GM18519 (cell line): ENCODE data around the gene GMPPA.
A peak's percentile ranks its signal among the peaks of the same experiment; 100 is the strongest.

Experiments
- ATAC-seq: cut with Tn5 transposase; IDR thresholded peaks from one replicate; pipeline ENCODE4 v1.9.1; 2021; ENCODE audit warnings: mild to moderate bottlenecking, moderate library complexity; ENCODE audit not compliant: unreplicated experiment, low FRiP score

Gene GMPPA

DNA sequence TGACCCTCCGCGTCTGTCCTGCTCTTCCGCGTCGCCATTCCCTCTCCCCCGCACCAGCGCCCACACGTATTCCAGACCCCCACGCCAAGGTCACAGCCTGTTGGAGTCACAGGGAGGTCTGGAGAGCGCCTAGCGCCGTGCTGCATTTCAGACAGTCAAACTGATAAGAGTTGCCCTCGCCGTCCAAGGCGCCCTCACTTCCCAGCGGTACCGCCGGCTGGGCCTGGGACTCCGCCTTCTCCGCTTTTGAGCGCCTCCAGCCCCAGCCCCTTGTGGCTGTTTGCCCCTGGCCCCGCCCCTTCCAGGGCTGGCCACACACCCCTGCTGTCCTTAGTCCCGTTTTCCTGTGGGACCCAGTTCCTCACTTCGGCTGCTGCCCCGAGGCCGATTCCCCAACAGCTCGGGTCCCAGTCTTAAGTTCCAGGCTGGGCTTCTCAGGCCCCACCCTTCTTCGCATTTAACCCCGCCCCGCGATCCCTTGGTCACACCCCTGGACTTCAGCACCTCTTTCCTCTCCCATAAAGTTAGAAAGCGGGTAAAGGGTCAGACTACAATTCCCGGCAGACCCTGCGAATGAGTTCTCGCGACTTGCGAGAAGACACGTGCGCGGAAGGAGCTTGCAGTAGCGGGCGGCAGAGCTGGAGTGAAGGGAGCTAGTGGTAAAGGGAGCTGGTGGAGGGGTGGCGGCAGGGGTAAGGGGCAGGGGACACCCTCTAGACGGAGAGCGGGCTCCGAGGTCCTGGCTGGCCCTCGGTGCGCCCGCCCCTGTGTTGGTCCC lies at the start of gene GMPPA:
TSS of gene GMPPA (plus strand) at position 612 of the 778 bp plus-strand sequence. CDS start 1,085 bp downstream, outside the sequence.
- peak; percentile 94 for ATAC-seq

DNA sequence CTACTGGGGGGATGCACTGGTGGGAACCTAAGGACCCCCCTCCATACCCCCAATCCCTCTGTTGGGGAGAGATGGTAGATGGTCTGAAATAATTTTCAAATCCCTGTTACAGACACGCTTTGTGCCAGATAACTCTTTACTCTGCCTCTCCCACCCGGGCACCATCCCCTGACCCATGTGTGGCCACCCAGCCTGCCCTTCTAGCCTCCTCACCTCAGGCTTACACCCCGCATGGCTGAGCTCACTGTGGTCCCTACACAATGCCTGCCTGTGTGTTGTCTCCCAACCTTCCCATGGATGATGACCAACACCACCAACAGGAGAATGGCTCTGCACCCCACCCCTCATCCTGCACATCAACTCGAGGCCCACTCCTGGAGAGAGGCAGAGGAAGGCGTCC lies 49.1 kb upstream of the GMPPA start:
- no peak for ATAC-seq

DNA sequence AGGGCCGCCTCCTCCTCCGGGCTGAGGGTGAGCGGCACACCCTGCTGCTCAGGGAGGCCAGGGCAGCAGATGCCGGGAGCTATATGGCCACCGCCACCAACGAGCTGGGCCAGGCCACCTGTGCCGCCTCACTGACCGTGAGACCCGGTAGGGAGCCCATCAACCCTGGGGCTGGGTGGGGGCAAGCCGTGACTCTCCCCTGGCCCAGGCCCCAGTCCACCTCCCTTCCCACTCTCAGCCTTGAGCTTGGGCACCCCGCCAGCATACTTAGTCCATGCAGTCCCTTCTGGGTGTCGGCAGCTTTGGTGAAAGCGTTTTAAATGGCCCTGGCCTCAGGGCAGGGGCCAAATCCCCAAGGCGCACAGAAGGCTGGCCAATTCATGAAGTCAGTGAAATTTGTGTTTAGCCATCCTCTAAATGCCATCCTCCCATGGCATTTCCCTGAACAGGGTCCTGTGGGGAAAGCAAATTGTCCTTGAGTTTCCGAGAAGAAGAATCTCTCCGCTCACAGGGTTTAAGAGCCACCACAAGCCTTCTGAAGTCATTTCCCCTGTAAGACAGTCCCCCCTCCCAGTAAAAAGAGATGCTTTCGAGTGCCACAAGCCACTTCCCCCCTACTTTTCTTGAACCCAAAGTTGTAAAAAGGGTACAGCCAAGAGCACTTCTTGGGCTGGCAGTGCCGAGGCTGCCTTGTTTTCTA lies 46.9 kb upstream of the GMPPA start:
- no peak for ATAC-seq

DNA sequence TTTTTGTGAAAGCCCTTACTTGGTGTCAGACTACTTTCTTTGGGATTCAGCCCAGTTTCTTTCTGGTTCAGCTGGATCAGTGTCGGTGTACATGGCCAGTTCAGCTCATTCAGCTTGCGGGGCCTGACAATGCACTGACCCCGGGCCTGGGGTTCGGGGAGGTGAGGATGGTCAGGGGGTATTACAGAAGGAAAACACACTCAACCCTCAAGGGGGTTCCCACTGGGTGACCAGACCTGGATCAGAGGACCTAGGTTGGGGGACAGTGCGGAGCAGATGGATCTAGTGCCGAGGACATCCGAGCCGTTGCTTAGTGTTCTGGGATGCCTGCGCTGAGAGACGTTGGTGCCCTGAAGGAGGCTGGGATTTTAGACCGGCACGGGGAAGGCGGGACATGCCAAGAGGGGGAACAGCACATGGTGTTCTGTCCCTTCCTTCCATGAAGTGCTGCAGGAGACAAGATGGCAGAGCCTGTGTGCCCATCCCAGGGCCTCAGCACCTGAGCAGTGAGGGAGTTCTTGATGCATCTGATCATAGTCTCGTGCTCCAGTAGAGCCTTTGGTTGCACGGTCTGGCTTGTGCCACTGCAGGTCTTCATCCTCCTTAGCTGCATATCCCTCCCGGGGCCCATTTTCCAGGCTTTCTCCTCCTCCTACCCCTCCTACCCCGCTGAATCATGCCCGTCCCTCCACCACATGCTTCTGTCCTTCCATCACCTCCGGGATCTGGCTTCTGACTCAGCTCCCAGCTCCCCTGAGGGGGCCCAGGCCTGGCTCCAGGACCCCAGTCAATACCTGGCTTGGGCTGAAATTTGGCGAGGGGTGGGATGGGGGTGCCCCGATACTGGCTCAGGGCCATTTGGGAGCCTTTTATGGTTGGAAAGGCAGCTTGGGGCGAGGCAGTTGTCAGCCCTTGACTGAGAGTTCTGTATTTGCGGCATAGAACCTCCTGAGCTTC lies 46.1 kb upstream of the GMPPA start:
- ATAC-seq, result no peak

DNA sequence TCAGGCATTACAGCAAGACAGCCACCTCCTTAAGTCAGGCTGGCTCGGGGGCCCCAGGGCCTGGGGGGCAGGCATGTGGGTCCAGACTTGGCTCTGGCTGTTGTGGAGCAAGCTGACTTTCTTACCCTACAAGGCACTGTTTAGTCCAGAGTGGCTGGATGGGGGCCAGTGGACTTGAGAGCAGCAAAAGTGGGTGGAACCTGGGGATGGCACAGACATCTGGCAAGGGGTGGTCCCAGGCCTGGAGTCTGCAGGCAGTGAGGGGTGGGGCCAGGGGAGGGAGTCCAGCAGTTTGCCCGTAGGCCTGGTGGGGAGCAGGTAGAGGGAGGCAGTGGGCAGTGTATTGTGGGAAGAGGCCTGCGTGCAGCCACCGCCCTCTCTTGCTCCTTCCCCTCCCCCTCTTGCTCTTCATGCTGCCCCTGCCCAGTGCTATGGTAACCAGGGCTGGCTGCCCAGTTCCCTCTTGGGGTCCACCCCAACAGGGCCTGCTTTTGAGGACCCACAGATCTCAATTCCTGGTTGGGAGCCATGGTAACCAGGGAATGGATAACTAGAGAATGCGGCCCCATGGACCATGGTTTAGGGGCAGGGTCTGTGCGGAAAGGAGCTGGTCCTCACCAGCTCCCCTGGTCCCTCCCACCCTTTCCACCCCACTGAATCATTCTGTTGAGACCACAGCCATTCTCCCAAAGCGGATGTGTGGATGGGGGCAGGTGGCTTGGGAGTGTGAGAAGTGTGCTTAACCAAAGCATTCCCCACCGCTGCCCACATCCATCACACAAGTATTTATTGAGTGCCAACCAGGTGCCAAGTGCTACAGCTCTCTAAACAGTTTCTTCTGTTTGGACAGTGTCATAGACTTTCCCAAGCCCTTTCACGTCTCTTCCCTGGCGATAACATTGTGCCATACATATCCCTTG lies 44.8 kb upstream of the GMPPA start:
- ATAC-seq, result no peak

DNA sequence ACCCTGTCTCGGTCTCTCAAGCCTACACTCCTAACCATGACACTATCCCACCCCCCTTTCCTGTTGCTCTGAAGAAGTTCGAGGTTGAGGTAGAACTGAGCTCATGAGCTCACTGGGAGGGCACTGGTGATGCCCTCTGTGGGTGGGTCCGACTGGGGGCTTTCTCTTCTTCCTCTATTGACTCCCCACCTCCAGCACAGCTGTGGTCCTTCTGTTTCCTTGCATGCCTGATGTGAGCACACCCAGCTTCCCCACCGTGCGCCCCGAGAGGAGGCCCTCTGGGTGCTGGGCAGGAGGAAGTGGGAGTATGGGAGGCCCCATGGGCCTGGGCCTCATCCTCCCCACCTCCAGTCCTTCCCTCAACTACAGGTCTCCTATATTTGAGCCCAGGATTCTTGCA lies 43.1 kb upstream of the GMPPA start:
- no peak for ATAC-seq

DNA sequence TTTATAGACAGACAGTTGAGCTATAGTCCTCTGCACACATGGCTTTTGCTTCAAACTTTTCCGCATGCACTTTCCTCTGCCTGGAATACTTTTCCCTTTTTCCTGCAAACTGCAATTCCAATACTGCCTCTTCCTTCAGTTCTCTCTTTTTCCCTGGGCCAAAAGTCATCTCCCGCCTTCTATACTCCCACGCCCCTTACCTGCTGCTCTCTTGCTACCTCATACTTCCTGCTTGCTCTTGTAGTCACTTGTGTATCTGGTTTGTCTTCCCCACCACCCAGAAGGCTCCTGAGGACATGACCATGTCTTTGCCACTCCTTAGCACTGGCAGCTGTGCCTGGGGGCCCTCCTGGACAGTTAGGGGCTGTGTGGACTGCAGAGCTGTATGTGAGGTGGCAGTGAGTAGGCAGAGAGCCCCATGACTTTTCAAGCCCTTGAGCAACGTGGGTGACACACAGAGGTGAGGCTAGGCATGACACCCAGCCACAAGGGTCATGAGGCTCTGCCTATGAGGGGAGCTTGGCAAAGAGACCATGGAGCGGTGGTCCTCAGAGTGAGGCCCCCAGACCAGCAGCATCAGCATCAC lies 40.8 kb upstream of the GMPPA start:
- peak; percentile 44 for ATAC-seq

DNA sequence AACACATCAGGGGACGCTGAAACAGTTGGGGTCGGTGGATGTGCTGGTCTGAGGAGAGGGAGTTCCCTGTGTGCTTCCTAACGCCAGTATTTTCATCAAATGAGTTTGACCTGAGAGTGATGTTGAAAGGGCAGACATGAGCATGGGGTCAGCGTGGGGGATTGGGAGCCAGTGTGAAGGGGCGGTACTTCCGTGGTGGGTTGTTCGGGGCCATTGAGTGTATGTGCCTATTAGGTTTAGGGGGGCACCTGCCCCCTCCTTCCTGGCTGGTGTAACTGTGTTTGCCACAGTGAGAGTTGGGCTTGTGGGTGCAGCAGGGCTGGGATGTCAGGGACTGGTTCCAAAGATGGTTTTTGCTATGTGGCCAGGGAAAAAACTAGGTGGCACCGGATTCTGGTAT lies 39.7 kb upstream of the GMPPA start:
- ATAC-seq, result no peak

DNA sequence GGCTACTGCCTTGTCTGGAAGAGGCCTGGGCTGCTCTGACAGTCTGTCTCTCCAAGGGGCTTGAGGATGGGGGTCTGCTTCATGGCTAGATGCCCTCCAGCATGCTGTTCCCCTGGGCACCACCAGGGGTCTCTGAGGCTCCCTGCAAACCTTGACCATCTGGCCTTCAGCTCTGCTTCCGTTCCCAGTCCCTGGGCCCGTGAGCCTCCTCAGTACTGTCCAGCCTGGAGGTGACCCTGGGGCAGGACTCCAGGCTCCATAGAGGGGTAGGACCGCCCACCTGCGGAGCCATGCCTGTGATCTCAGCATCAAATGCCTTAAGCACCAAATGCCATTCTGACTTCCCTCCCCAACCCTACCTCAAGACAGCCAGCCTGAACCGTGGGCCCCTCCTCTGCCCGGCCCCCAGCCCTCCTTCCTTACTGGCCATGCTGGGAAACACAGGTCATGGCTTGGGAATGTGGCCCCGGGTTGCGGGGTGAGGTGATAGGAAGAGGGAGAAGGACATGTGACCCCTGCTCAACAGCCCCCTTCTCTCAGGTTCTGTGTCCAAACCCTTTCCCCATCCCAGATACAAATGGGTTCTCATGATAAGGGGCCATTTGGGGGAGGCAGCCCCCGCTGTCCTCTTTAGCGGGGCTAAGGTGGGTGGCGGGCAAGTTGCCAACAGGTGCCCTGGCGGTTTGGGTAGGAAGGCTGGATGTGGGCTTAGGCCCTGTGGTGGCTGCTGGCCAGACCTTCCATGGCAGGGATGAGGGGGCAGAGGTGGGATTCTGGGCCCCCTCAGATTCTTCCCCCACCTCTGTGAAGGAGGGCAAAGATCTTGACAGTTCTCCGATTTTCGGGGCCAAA lies 39.0 kb upstream of the GMPPA start:
- ATAC-seq, result no peak

DNA sequence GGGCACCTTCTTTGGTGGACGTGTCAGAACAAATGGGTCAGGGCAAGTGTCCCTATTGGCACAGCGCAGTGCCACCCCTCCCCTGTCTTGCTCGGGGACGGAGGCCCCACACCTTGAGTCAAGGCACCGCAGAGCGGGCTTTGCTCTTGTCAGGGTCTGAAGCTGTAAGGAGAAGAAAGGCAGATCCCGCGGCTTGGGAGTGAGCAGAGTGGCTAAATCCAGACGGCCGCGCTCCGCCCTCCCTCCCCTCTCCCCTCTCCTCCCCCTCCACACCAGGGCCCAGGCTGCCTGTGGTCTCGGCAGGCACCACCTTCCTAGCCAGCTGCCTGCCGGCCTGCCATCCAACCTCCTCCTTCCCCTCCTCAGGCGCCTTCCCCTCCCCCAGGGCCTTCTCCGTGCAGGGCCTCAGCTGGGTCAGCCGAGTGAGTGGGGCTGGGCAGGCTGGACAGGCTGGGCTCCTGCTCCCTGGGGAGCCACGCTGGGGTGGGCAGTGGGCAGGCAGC lies 38.2 kb upstream of the GMPPA start:
- ATAC-seq, result no peak

DNA sequence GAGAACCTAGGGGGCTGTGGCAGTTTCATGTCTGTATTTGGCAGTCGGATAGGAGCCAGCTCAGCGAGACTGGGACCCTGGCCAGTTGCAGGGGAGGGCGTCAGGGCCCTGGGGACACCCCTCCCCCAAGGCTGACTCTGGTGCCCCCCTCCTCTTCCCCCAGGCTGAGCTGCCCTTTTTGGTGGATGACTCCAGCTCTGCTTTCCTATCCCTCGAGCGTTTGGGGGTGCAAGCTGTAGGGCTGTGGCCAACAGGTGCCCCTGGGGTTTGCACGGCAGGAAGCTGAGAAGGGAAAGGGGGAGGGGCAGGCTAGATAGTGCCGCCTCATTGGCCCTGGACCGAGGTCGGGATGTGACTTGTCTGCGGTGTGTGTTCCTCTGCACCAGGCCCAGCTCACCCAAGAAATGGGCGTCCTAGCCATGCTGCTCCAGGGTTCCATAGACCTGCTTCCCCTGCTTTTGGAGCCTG lies 37.6 kb upstream of the GMPPA start:
- no peak for ATAC-seq

DNA sequence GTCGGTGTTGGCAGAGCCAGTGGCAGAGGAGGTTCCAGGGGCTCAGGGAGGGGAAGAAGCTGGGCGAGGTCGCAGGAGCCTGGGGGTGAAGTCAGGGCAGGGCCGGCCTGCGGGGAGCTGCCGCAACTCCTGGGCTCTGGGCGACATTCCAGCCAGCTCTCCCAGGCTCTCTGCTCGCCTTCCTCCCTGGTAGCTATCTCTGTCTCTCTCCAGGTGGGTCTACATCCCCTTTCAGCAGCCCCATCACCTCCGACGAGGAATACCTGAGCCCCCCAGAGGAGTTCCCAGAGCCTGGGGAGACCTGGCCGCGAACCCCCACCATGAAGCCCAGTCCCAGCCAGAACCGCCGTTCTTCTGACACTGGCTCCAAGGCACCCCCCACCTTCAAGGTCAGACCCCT lies 37.0 kb upstream of the GMPPA start:
- no peak for ATAC-seq

DNA sequence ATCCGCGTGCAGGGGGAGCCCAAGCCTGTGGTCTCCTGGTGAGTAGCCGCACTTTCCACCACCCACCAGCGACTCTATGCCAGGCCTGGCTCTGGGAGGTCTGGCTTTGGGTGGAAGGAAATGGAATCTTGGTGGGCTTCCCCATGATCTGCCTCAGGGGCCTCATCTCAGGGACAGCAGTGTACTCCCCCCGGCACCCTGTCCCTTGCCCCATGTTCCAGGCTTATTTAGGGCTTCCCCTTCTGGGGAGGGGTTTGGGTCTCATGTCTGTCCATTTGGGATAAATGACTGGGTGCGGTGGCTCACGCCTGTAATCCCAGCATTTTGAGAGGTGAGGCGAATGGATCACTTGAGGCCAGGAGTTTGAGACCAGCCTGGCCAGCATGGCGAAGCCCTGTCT lies 36.3 kb upstream of the GMPPA start:
- ATAC-seq, result no peak

DNA sequence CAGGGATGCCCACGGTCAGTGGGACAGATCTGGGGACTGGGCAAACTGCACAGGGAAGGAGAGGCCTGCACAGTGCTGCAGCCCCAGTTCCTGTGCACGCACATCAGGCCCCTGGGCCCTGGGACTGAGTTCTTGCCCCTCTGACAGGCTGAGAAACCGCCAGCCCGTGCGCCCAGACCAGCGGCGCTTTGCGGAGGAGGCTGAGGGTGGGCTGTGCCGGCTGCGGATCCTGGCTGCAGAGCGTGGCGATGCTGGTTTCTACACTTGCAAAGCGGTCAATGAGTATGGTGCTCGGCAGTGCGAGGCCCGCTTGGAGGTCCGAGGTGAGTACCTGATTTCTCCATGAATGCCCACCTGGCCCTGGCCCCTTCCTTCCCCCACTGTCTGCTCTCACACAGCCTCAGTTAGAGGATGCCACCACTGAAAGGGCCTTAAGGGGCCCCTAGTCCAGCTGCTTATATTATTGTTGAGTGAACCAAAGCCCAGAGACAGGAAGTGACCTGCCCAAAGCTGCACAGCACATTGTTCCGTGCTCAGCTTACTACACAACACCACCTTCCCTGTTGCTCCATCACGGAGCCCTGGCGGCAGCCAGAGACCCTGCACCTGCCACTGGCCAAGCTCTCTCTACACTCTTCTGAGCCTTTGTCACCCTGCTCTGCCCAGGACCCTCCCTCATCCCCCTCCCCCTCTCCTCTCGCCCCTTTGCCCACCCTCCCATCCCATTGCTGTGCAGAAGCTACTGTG lies 34.2 kb upstream of the GMPPA start:
- no peak for ATAC-seq

DNA sequence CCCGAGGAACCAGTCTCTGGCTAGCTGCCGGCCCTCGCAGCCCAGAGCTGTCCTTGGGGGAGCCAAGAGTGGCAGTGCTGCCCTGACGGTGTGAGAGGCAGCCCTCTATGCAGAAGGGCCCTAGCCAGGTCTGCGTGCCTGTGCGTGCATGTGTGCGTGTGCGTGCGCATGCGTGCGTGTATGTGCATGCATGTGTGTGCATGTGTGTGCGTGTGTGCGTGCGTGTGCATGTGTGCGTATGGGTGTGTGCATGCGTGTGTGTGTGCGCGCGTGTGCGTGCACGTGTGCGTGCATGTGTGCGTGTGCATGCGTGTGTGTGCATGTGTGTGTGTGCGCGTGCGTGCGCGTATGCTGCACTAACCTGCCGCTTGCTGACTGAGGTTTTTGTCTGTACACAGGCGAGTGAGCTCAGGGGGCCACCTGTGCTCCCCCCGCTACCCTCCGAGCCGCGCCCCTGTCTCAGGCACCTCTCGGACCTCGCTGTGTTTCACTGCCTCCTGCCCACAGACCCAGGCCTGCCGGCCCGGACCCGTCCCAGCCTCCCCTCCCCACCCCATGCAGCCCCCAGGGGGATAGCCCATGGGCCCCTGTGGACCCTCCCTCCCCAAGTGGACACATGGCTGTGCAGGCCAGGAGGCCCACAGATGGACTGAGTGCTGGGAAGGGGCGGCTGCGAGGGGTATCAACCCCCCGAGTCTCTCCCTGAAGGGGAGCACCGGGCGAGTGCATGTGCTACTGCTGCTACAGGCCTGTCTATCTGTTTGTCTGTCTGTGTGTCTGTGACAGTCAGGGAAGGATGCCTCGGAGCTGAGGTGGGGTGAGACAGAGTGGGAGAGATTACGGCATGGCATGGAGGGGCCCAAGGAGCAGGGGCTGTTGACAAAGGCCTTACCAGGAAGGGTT lies 32.8 kb upstream of the GMPPA start:
- no peak for ATAC-seq

DNA sequence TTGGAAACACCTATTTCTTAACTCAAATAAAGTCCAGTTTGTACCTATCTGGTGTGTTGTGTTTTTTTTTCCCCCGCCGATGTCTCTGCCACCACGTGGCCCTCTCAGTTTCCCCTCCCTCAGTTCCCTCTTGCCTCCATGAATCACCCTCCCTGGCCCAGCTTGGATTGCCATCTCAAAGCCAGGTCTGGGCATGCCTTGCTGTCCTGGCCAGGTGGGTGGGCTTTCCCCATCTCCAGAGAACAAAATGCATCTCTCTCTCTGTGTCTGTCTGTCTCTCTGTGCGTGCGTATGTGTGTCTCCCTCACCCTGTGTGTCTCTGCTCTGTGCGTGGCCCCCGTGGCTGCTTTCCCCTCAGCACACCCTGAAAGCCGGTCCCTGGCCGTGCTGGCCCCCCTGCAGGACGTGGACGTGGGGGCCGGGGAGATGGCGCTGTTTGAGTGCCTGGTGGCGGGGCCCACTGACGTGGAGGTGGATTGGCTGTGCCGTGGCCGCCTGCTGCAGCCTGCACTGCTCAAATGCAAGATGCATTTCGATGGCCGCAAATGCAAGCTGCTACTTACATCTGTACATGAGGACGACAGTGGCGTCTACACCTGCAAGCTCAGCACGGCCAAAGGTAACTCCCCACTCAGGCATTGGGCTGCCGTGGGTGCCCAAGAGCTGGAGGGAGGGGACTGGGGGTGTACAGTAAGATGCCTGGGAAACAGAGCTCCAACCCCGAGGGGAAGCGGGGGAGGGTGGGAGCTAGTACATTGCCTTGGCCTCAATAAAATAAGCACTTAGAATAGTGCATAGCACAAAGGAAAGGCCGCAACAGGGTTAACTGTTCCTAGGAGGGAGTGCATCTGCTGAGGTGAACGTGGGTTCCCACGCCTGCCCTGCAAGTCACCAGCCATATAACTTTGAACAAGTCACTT lies 31.6 kb upstream of the GMPPA start:
- no peak for ATAC-seq
